Thyroid gland (tissue), 4 donors: ENCODE measurements around the gene XPNPEP2.

ENCODE experiments used
- POLR2A ChIP-seq, 2 donors: fragments of 450-650 bp; IDR thresholded peaks; one replicate each; pipeline ENCODE4 v1.6.1; 2017; ENCODE audit warnings: antibody characterized with exemption in 2 of 2, mild to moderate bottlenecking in 2 of 2, moderate library complexity in 1 of 2
- TF ChIP-seq, protein P1 (sequence below), 6 experiments: fragments of 200-600 bp in 3 of 6; fragments of 450-650 bp in 3 of 6; sonication (generic) in 3 of 6; IDR thresholded peaks; one replicate each; pipeline ENCODE4 v1.5.1; 2016 to 2019; ENCODE audit warnings: antibody characterized with exemption in 6 of 6, mild to moderate bottlenecking in 2 of 6, inconsistent platforms in 1 of 6, moderate library complexity in 1 of 6

- TF ChIP-seq, protein P1, sequence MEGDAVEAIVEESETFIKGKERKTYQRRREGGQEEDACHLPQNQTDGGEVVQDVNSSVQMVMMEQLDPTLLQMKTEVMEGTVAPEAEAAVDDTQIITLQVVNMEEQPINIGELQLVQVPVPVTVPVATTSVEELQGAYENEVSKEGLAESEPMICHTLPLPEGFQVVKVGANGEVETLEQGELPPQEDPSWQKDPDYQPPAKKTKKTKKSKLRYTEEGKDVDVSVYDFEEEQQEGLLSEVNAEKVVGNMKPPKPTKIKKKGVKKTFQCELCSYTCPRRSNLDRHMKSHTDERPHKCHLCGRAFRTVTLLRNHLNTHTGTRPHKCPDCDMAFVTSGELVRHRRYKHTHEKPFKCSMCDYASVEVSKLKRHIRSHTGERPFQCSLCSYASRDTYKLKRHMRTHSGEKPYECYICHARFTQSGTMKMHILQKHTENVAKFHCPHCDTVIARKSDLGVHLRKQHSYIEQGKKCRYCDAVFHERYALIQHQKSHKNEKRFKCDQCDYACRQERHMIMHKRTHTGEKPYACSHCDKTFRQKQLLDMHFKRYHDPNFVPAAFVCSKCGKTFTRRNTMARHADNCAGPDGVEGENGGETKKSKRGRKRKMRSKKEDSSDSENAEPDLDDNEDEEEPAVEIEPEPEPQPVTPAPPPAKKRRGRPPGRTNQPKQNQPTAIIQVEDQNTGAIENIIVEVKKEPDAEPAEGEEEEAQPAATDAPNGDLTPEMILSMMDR (IDR thresholded peaks at IDR 0.05): no peak
- no peak for TF ChIP-seq POLR2A (IDR thresholded peaks at IDR 0.05)
Measured at GRCh38 chrX:129761596-129761995, 22.8 kb downstream of the XPNPEP2 start.
